Calu3 (cell line): ENCODE measurements around the gene PPP1R1A. TPM values are rescaled to one million over a fixed set of nuclear protein-coding genes. Genes with fewer than 3 reads are reported as not detected.

Source experiments
- BruUV-seq: library from RNA; stranded (reverse); fragments of 400-500 nt; replicated peaks from 2 replicates; lab custom pipeline; 2021; lab: Mats Ljungman, UMichigan
- CTCF ChIA-PET: fragments of 300-600 bp; sonication (Branson Sonifier 250); formaldehyde crosslinking; loops from one replicate; lab custom pipeline; 2022; ENCODE audit warnings: antibody characterized with exemption; lab: Charles Lee
- DNase-seq: peaks from one replicate; pipeline ENCODE4 v3.0.0; 2022
- H3K27ac Mint-ChIP-seq: one replicate; pipeline ENCODE4 v1.8.0; 2022; ENCODE audit warnings: mixed read lengths; ENCODE audit not compliant: unreplicated experiment
- H3K27me3 Mint-ChIP-seq: one replicate; pipeline ENCODE4 v1.8.0; 2022; ENCODE audit warnings: mixed read lengths; ENCODE audit not compliant: unreplicated experiment
- H3K36me3 Mint-ChIP-seq: one replicate; pipeline ENCODE4 v1.8.0; 2022; ENCODE audit warnings: mild to moderate bottlenecking, moderate library complexity, mixed read lengths; ENCODE audit not compliant: insufficient read depth, unreplicated experiment
- H3K4me1 Mint-ChIP-seq: one replicate; pipeline ENCODE4 v1.8.0; 2022; ENCODE audit warnings: mild to moderate bottlenecking, low read depth, mixed read lengths; ENCODE audit not compliant: unreplicated experiment
- H3K4me3 Mint-ChIP-seq: one replicate; pipeline ENCODE4 v1.8.0; 2022; ENCODE audit warnings: mild to moderate bottlenecking, low read depth, moderate library complexity, mixed read lengths; ENCODE audit not compliant: unreplicated experiment
- H3K9me3 Mint-ChIP-seq: one replicate; pipeline ENCODE4 v1.8.0; 2022; ENCODE audit warnings: low read depth, mixed read lengths; ENCODE audit not compliant: unreplicated experiment
- intact Hi-C: fragments of 100-400 bp; cut with micrococcal nuclease; formaldehyde crosslinking; loops from one replicate; pipeline ENCODE4 v1.10.0; 2022; ENCODE audit not compliant: unreplicated experiment
- total RNA-seq: library from RNA; stranded (reverse); gene quantifications from 2 replicates; pipeline ENCODE4 v1.2.3, GENCODE V29; 2022
- TF ChIP-seq, protein P1 (sequence below): fragments of 200-600 bp; IDR thresholded peaks from one replicate; pipeline ENCODE4 v1.8.0; 2022; ENCODE audit warnings: antibody characterized with exemption; ENCODE audit not compliant: unreplicated experiment

The PPP1R1A gene
- total RNA-seq, 1 experiment from 2014 or later: 0.26 TPM

DNA sequence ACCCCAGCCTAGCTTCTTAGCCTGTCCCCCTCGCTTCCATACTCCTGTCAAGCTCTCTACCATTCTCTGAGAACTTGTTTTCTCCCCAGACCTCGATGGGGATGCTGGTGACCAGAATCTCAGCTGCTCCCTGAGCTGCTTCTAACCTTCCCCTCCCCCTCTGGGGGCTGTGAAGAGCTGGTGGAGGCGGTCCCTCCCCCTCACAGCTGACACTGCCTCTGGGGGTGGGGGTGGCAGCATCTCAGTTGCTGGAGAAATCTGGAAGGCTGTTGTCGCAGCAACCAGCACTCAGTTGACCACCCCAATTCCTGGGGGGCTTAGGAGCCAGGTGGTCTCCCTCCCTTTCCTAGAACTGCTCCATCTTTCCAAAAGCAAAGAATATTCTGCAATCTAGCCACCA is 4.7 kb downstream of the PPP1R1A start:
- CTCF ChIA-PET: no interaction called here
- Mint-ChIP-seq H3K36me3 (no peaks in the 10 kb centered on the region), H3K27me3 (peaks cover 100% of the 10 kb centered on the region), H3K4me1 (peaks cover 4% of the 10 kb centered on the region), H3K4me3 (no peak overlapping the region), H3K27ac (no peak overlapping the region), H3K9me3 (no peaks in the 10 kb centered on the region)
- intact Hi-C loops: no loop called here
- TF ChIP-seq, protein P1, sequence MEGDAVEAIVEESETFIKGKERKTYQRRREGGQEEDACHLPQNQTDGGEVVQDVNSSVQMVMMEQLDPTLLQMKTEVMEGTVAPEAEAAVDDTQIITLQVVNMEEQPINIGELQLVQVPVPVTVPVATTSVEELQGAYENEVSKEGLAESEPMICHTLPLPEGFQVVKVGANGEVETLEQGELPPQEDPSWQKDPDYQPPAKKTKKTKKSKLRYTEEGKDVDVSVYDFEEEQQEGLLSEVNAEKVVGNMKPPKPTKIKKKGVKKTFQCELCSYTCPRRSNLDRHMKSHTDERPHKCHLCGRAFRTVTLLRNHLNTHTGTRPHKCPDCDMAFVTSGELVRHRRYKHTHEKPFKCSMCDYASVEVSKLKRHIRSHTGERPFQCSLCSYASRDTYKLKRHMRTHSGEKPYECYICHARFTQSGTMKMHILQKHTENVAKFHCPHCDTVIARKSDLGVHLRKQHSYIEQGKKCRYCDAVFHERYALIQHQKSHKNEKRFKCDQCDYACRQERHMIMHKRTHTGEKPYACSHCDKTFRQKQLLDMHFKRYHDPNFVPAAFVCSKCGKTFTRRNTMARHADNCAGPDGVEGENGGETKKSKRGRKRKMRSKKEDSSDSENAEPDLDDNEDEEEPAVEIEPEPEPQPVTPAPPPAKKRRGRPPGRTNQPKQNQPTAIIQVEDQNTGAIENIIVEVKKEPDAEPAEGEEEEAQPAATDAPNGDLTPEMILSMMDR: no peak
- no TSS peak for BruUV-seq
- DNase-seq: no peak

DNA sequence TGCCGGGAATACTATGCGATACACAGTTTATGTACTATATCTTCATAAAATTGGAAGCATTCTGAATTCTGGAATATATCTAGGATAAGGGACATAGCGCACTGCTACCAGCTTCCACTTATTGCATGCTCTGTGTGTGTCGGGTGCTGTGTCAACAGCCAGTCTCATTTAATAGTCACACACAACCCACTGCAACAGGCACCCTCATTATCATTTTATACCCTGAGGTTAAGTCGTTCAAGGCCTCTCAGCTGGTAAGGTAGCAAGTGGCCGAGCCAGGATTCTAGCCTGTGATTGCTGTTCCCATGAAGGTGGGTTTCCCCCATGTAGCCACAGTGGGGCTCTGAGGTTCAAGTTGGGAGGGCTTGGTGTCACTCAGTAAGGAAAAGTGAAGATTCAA is 7.0 kb downstream of the PPP1R1A start:
- no TSS peak for BruUV-seq
- no peak overlapping the region for H3K4me3 Mint-ChIP-seq
- peaks cover 100% of the 10 kb centered on the region for H3K27me3 Mint-ChIP-seq
- no peaks in the 10 kb centered on the region for H3K9me3 Mint-ChIP-seq
- intact Hi-C loops: no loop called here
- no peaks in the 10 kb centered on the region for H3K4me1 Mint-ChIP-seq
- no peaks in the 10 kb centered on the region for H3K36me3 Mint-ChIP-seq
- CTCF ChIA-PET: no interaction called here
- no peak overlapping the region for H3K27ac Mint-ChIP-seq
- DNase-seq: no peak
- TF ChIP-seq, protein P1: no peak

DNA sequence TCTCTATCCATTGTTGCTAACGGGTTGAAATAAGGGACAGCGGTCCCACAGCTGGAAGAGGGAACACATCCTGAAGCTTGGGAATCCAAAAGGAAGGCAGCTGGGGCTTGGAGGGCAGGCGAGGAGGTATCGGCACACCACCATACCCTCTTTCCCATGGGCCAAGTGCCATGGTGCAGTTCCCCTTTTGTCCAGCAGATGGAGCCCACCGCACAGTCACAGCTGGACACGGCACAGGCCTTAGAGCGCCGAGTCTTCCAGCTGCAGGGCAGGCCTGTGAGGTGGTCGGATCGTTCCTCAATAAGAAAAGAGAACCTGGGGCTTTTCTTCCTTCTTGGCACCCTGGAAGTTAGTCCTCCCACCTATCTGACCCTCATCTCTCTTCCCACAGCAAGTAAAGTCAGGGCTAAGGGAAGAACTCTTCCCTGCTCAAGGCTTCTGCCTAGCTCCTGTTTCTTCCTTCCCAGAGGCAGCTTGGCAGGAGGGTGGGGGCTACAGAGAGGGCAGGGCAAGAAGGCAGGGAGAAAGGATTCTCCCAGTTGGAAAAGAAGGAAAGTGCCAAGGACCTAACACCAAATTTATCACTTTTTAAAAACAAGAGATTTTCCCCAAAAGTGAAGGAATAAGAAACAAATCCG is 8.6 kb downstream of the PPP1R1A start:
- DNase-seq: peak; percentile 92
- peaks cover 100% of the 10 kb centered on the region for H3K27me3 Mint-ChIP-seq

DNA sequence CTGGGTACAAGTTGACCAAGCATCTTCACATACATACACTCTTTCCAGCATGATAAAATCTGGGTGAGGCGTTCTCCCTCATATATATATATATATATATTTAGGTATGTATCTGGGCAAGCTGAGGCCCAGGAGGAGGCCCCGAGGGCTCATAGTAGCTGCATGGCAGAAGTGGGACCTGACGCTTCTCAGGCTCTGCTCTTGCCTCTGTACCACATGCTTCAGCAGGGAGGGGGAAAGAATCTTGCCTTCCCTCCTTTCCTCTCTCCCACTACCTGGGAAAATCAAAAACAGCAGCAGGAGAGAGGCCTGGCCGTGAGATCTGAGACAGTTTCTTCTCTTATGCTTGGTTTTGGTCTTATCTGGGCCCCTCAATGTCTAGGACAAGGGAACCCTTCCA is 9.2 kb downstream of the PPP1R1A start:
- H3K9me3 Mint-ChIP-seq: no peaks in the 10 kb centered on the region
- TF ChIP-seq, protein P1: no peak
- no TSS peak for BruUV-seq
- no peak for DNase-seq
- no peak overlapping the region for H3K4me3 Mint-ChIP-seq
- no peaks in the 10 kb centered on the region for H3K4me1 Mint-ChIP-seq
- H3K27ac Mint-ChIP-seq: no peak overlapping the region
- intact Hi-C loops: loop anchor here (2.0 kb wide), 1 partner anchor 24 kb away; no protein-coding TSS in a partner anchor
- no peaks in the 10 kb centered on the region for H3K36me3 Mint-ChIP-seq
- H3K27me3 Mint-ChIP-seq: peaks cover 100% of the 10 kb centered on the region
- CTCF ChIA-PET: interaction anchor here (0.5 to 2.2 kb wide), 10 partner anchors 9 to 155 kb away, joined by 3 to 7 read pairs (median 4); partner anchors contain the start of gene PPP1R1A

More for the DNA sequence above, 8.6 kb downstream of the PPP1R1A start:
- Mint-ChIP-seq H3K4me3 (no peak overlapping the region), H3K4me1 (no peaks in the 10 kb centered on the region), H3K27ac (no peak overlapping the region), H3K9me3 (no peaks in the 10 kb centered on the region), H3K36me3 (no peaks in the 10 kb centered on the region)
- TF ChIP-seq, protein P1: peak; percentile 99
- intact Hi-C loops: loop anchor here (2.0 kb wide), 1 partner anchor 23 kb away; no protein-coding TSS in a partner anchor
- no TSS peak for BruUV-seq
- CTCF ChIA-PET: interaction anchor here (0.5 to 2.2 kb wide), 11 partner anchors 9 to 154 kb away, joined by 3 to 7 read pairs (median 3); partner anchors contain the start of gene PPP1R1A
